WTC11 (cell line): ENCODE results near the gene THEM5. TPM values are rescaled to one million over a fixed set of nuclear protein-coding genes. Genes with fewer than 3 reads are reported as not detected.

Experiments
- AFF4 ChIP-seq: sonication (generic); formaldehyde crosslinking; IDR thresholded peaks from 2 replicates; pipeline ENCODE4 v1.8.1; 2023; ENCODE audit warnings: mild to moderate bottlenecking, missing genetic modification reagents, borderline replicate concordance
- E2F1 ChIP-seq: sonication (generic); formaldehyde crosslinking; IDR thresholded peaks from 2 replicates; pipeline ENCODE4 v1.8.0; 2022; ENCODE audit warnings: mild to moderate bottlenecking, missing genetic modification reagents
- ETV6 ChIP-seq: sonication (generic); formaldehyde crosslinking; IDR thresholded peaks from 2 replicates; pipeline ENCODE4 v1.8.1; 2022; ENCODE audit warnings: mild to moderate bottlenecking, missing genetic modification reagents
- MAX ChIP-seq: sonication (generic); formaldehyde crosslinking; IDR thresholded peaks from 2 replicates; pipeline ENCODE4 v1.8.0; 2022; ENCODE audit warnings: mild to moderate bottlenecking, missing genetic modification reagents
- MXD4 ChIP-seq: fragments of 250-450 bp; sonication (Bioruptor Pico); IDR thresholded peaks from 2 replicates; pipeline ENCODE4 v1.8.0; 2021; ENCODE audit warnings: mild to moderate bottlenecking, moderate library complexity, borderline replicate concordance
- MYBL2 ChIP-seq: sonication (generic); formaldehyde crosslinking; IDR thresholded peaks from 2 replicates; pipeline ENCODE4 v1.8.1; 2023; ENCODE audit warnings: mild to moderate bottlenecking, moderate library complexity, missing genetic modification reagents
- NFATC4 ChIP-seq: fragments of 250-450 bp; sonication (Bioruptor Pico); IDR thresholded peaks from 2 replicates; pipeline ENCODE4 v1.9.0; 2021; ENCODE audit warnings: mild to moderate bottlenecking
- NR2C2 ChIP-seq: sonication (generic); formaldehyde crosslinking; IDR thresholded peaks from 2 replicates; pipeline ENCODE4 v1.8.0; 2022; ENCODE audit warnings: mild to moderate bottlenecking, missing genetic modification reagents
- OVOL2 ChIP-seq: fragments of 250-450 bp; sonication (Bioruptor Pico); IDR thresholded peaks from 2 replicates; pipeline ENCODE4 v1.9.0; 2021; ENCODE audit warnings: mild to moderate bottlenecking, borderline replicate concordance
- SMAD4 ChIP-seq: sonication (generic); formaldehyde crosslinking; IDR thresholded peaks from 2 replicates; pipeline ENCODE4 v1.8.0; 2022; ENCODE audit warnings: mild to moderate bottlenecking, missing genetic modification reagents
- TEAD1 ChIP-seq: sonication (generic); formaldehyde crosslinking; IDR thresholded peaks from 2 replicates; pipeline ENCODE4 v1.8.0; 2022; ENCODE audit warnings: mild to moderate bottlenecking, missing genetic modification reagents
- ZNF138 ChIP-seq: sonication (generic); formaldehyde crosslinking; conservative IDR thresholded peaks from 2 replicates; pipeline ENCODE4 v1.8.1; 2022; ENCODE audit warnings: mild to moderate bottlenecking, moderate library complexity, missing genetic modification reagents
- ZNF232 ChIP-seq: sonication (generic); formaldehyde crosslinking; IDR thresholded peaks from 2 replicates; pipeline ENCODE4 v1.8.0; 2022; ENCODE audit warnings: mild to moderate bottlenecking, missing genetic modification reagents
- ZNF263 ChIP-seq: sonication (generic); formaldehyde crosslinking; IDR thresholded peaks from 2 replicates; pipeline ENCODE4 v1.8.1; 2022; ENCODE audit warnings: low read depth, mild to moderate bottlenecking, moderate library complexity, missing genetic modification reagents
- ZNF416 ChIP-seq: fragments of 250-450 bp; sonication (Bioruptor Pico); IDR thresholded peaks from 2 replicates; pipeline ENCODE4 v1.9.0; 2021; ENCODE audit warnings: mild to moderate bottlenecking, inconsistent platforms
- total RNA-seq: library from RNA; stranded (reverse); gene quantifications from 3 replicates; pipeline ENCODE4 v1.2.3, GENCODE V29; 2021
- TF ChIP-seq, protein P1 (sequence below): sonication (generic); formaldehyde crosslinking; IDR thresholded peaks from 2 replicates; pipeline ENCODE4 v1.8.1; 2023; ENCODE audit warnings: mild to moderate bottlenecking, missing genetic modification reagents, moderate library complexity
- TF ChIP-seq, protein P2 (sequence below): sonication (generic); formaldehyde crosslinking; conservative IDR thresholded peaks from 2 replicates; pipeline ENCODE4 v1.8.1; 2022; ENCODE audit warnings: mild to moderate bottlenecking, missing genetic modification reagents
- TF ChIP-seq, protein P3 (sequence below): sonication (generic); formaldehyde crosslinking; IDR thresholded peaks from 2 replicates; pipeline ENCODE4 v1.8.0; 2023; ENCODE audit warnings: missing genetic modification reagents, mild to moderate bottlenecking, borderline replicate concordance
- TF ChIP-seq, protein P4 (sequence below): sonication (generic); formaldehyde crosslinking; IDR thresholded peaks from 2 replicates; pipeline ENCODE4 v1.8.0; 2023; ENCODE audit warnings: mild to moderate bottlenecking, missing genetic modification reagents

Gene THEM5
- total RNA-seq, 1 experiment from 2014 or later: not detected

DNA sequence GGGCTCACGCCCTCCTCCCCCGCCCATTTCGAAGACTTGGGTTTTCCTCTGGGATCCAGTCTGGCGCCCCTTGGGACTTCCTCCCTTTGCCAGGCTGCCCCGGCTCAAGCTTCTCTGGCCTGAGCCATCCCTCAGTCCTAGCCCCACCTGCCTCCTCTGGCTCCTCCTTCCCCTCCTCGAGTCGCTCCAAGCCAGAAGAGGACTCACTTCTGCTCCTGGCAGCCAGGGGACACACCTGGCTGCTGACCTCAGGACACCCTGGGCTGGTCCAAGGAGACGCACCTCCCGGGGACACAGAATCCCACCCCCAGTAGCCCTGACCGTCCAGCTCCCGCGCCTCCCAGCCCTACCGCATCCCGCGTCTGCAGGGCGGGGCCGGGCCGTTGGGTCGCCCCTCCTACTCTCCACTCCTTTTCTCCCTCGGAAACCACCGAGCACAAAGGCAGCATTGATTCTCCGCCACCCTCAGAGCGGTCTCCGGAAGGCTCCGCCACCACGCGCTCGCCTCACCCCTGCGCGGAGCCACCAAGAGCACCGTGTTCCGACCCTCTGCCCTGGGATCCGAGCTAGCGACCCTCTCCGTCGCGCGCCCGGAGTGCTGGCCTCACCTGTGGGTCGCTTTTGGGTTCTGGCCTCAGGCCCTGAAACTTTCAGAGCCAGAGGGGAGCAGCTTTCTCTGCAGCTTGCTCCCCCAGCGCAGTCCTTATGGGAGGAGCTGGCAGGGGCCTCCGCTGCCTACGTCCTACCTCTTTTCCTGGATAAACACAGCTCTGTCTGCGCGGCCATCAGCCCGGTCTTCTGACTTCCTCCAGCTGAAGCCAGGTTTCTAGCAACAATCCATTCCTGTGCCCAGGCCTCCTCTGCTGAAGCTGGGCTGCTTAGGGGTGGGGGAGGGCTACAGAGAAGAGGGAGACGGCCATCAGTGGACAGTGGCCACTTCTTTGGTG, 13.8 kb downstream of the THEM5 start, which contains the start of gene C2CD4D (continued):
- TF ChIP-seq, protein P1, sequence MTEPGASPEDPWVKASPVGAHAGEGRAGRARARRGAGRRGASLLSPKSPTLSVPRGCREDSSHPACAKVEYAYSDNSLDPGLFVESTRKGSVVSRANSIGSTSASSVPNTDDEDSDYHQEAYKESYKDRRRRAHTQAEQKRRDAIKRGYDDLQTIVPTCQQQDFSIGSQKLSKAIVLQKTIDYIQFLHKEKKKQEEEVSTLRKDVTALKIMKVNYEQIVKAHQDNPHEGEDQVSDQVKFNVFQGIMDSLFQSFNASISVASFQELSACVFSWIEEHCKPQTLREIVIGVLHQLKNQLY (CRISPR knock-in tag): no peak
- TF ChIP-seq, protein P2, sequence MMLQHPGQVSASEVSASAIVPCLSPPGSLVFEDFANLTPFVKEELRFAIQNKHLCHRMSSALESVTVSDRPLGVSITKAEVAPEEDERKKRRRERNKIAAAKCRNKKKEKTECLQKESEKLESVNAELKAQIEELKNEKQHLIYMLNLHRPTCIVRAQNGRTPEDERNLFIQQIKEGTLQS (CRISPR knock-in tag): no peak
- TF ChIP-seq, protein P3, sequence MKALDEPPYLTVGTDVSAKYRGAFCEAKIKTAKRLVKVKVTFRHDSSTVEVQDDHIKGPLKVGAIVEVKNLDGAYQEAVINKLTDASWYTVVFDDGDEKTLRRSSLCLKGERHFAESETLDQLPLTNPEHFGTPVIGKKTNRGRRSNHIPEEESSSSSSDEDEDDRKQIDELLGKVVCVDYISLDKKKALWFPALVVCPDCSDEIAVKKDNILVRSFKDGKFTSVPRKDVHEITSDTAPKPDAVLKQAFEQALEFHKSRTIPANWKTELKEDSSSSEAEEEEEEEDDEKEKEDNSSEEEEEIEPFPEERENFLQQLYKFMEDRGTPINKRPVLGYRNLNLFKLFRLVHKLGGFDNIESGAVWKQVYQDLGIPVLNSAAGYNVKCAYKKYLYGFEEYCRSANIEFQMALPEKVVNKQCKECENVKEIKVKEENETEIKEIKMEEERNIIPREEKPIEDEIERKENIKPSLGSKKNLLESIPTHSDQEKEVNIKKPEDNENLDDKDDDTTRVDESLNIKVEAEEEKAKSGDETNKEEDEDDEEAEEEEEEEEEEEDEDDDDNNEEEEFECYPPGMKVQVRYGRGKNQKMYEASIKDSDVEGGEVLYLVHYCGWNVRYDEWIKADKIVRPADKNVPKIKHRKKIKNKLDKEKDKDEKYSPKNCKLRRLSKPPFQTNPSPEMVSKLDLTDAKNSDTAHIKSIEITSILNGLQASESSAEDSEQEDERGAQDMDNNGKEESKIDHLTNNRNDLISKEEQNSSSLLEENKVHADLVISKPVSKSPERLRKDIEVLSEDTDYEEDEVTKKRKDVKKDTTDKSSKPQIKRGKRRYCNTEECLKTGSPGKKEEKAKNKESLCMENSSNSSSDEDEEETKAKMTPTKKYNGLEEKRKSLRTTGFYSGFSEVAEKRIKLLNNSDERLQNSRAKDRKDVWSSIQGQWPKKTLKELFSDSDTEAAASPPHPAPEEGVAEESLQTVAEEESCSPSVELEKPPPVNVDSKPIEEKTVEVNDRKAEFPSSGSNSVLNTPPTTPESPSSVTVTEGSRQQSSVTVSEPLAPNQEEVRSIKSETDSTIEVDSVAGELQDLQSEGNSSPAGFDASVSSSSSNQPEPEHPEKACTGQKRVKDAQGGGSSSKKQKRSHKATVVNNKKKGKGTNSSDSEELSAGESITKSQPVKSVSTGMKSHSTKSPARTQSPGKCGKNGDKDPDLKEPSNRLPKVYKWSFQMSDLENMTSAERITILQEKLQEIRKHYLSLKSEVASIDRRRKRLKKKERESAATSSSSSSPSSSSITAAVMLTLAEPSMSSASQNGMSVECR (CRISPR knock-in tag): peak; percentile 34; the same call in 1 of the 2 replicates
- TF ChIP-seq, protein P4, sequence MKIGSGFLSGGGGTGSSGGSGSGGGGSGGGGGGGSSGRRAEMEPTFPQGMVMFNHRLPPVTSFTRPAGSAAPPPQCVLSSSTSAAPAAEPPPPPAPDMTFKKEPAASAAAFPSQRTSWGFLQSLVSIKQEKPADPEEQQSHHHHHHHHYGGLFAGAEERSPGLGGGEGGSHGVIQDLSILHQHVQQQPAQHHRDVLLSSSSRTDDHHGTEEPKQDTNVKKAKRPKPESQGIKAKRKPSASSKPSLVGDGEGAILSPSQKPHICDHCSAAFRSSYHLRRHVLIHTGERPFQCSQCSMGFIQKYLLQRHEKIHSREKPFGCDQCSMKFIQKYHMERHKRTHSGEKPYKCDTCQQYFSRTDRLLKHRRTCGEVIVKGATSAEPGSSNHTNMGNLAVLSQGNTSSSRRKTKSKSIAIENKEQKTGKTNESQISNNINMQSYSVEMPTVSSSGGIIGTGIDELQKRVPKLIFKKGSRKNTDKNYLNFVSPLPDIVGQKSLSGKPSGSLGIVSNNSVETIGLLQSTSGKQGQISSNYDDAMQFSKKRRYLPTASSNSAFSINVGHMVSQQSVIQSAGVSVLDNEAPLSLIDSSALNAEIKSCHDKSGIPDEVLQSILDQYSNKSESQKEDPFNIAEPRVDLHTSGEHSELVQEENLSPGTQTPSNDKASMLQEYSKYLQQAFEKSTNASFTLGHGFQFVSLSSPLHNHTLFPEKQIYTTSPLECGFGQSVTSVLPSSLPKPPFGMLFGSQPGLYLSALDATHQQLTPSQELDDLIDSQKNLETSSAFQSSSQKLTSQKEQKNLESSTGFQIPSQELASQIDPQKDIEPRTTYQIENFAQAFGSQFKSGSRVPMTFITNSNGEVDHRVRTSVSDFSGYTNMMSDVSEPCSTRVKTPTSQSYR (CRISPR knock-in tag): 0 out of 2 replicates have a peak, but pooled peaks have one; percentile 33
- TF ChIP-seq NR2C2 (CRISPR knock-in tag) (0 out of 2 replicates have a peak, but pooled peaks have one; percentile 22), ZNF416 (CRISPR knock-in tag) (no peak), MXD4 (CRISPR knock-in tag) (no peak), ZNF263 (CRISPR knock-in tag) (peak; percentile 45; the same call in 1 of the 2 replicates), ZNF232 (CRISPR knock-in tag) (peak; percentile 84; the same call in 1 of the 2 replicates), OVOL2 (no peak), ZNF138 (CRISPR knock-in tag) (0 out of 2 replicates have a peak, but pooled peaks have one; percentile 36), AFF4 (CRISPR knock-in tag) (peak; percentile 95), SMAD4 (CRISPR knock-in tag) (no peak), NFATC4 (CRISPR knock-in tag) (no peak), MAX (CRISPR knock-in tag) (peak; percentile 80), E2F1 (CRISPR knock-in tag) (0 out of 2 replicates have a peak, but pooled peaks have one; percentile 75), MYBL2 (peak; percentile 20; the same call in 1 of the 2 replicates), TEAD1 (CRISPR knock-in tag) (0 out of 2 replicates have a peak, but pooled peaks have one; percentile 16), ETV6 (CRISPR knock-in tag) (peak; percentile 33; the same call in 1 of the 2 replicates)
